ENCODE results near the gene TBC1D8B.

The TBC1D8B gene

DNA sequence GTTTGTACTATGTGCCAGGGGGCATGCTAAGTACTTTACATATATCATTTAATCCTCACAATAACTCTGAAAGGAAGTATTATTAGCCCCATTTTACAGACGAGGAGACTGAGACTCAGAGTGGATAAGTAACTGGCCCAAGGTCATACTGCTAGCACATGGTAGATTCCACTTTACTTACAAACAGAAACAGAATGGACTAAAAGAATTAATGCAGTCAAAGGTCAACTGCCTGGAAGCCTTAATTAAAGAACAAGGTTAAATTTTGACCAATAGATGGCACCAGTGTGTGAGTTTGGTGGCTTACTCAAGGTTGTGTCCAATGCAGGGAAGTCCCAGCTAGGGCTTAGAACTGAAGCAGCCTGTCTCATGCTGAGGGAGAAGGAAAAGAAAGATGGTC lies 96.0 kb downstream of the TBC1D8B start:
- DNase-seq (ENCODE audit: low read depth in 2 of 2), result no peak

GRCh38 chrX:106899276-106899675 lies 96.8 kb downstream of the TBC1D8B start:
- DNase-seq (ENCODE audit: low read depth in 2 of 2), result no peak

- DNase-seq (ENCODE audit: low read depth in 2 of 2), result no peak
These were observed 97.4 kb downstream of the TBC1D8B start for GRCh38 chrX:106899841-106900240.

DNA sequence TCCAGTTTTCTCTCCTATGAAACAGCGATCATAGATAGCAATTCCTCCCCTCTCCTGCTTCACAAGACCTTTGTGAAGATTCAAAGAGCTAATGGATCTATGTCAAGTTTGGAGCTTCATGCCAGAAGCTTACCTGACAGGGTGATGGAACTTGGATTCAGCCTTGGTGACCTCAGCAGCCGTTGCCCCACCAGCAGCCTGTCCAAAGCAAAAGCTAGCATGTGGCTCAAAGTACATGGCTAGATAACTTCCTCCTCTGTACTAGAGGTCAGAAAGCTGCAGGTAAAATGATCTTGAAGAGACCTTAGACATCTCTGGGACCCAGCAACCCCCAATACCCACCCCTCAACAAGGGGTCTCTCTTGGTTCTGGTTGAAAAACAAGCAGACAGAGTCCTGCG lies 98.9 kb downstream of the TBC1D8B start:
- DNase-seq (ENCODE audit: low read depth in 2 of 2), result no peak

DNA sequence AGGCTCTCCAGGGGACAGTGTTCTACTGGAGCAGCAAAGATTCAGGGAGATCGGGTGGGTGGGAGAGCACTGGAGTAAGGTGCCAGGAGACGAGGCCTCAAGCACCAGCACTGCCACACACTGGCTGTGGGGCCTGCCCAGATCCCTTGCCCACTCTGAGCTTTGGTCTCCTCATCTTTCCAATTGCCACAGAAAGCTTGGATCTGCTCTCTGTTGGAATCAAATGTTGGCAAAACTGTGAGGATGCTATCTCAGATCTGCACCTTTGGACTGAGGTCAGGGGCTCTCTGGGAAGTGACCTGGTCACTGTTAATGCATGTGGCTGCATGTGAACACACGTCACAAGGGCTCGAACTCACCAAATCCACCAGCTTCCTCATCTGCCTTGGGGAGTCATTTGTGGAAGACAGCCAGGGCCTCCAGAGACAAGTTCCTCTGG lies 99.3 kb downstream of the TBC1D8B start:
- DNase-seq (ENCODE audit: low read depth in 2 of 2), result no peak

DNA sequence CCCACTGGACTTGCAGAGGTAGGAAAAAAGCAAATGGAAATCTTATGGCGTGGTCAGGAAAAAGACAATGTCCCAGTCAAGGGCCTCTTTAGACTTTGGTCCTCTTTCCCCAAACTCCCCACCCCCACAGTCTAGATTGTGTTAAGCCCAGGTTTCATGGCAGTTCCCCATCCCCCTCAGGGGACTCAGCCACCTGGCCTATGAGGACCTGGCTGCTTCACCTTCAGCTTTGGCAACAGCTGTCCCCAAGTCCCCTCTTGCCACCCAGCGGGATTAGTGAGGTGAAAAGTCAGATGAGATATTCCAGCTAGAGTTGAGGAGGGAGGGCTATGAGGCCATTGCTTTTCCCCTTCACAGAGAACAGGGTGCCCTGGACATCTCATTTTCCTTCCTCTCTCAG lies 100.2 kb downstream of the TBC1D8B start:
- no peak for DNase-seq (ENCODE audit: low read depth in 2 of 2)

DNA sequence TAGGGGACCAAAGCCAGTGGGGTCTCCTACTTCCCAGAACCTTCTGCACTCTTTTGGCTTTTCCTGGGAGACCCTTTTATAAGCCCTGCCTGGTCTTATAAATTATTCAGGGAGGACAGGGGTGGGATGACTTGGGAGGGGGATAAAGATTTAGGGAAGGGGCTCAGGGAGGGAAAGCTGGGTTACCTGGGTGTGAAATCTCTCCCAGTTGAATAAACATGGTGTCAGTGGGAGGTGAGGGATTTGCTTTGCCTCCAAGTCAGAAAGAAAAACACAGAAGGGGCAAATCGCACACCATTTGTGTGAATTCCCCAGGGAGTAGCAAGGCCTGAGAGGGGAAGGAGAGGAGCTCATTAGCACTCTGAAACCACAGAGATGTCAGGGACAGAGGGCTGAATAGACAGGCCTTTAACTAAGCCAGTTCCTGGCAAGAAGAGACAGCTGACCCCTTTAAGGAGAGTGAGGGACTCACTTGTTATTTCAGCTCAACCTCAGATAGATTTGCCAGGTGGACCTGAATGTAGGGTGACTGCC lies 100.9 kb downstream of the TBC1D8B start, which contains the start of gene RIPPLY1:
Gene RIPPLY1, minus strand, starts transcription at position 51 of the 534 bp plus-strand sequence. CDS start 54 bp downstream, outside the sequence.
- DNase-seq (ENCODE audit: low read depth in 2 of 2), result no peak

DNA sequence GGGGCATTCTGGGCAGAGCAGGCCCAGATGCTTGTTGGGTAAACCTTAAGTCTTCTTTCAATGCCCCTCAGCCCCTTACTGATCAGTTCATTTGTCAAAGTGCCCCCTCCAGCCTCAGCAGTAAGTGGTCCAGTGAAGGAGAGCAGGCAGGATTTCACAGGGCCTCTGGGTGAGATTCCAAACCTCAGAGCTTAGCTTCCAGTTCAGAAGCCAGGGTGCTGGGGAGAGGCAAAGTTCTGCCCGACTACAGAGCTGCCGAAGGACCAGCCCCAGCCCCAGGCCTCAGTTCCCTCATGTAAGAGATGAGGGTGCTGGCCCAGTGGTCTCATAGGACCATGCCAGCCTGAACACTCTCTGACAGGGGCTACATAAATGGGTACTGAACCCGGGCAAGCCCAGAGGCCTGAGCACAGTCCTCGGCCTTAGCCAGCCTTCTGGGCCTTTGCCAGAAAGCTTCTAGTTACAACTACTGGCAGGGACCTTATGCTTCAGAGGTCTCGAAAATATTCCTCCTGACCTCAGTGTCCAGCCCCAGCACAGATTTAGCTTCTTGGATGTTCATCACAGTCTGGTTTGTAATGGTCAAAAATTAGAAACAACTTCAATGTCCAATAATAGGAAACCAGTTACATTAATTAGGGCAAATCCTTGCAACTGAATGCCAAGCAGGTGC lies 101.5 kb downstream of the TBC1D8B start:
- no peak for DNase-seq (ENCODE audit: low read depth in 2 of 2)

- no peak for DNase-seq (ENCODE audit: low read depth in 2 of 2)
These were observed 102.7 kb downstream of the TBC1D8B start for GRCh38 chrX:106905064-106905708.

DNA sequence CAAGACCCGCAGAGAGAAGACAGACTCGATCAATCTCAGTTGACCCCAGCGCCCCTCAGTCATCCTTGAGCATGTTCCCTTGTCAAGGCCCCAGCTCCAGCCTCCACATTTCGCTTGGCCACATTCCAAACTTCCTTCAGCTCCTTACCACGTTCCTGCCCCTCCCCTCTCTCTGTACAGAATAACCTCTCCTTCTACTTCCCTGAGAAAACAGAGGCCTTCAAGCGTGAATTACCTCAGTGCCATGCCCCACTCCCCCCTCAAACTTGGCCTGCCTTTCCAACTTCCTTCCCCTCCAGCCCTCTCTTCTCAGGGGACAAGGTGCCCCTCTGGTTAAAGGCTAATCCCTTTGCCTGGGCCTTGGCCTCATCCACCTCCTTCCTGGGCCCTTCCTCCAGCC lies 103.9 kb downstream of the TBC1D8B start:
- DNase-seq (ENCODE audit: low read depth in 2 of 2), result no peak

GRCh38 chrX:106912864-106913263 lies 110.4 kb downstream of the TBC1D8B start:
- DNase-seq (ENCODE audit: low read depth in 2 of 2), result no peak

- DNase-seq (ENCODE audit: low read depth in 2 of 2), result no peak
These were observed 115.5 kb downstream of the TBC1D8B start for GRCh38 chrX:106917830-106918500.

- DNase-seq (ENCODE audit: low read depth in 2 of 2), result no peak
These were observed 117.5 kb downstream of the TBC1D8B start, which contains the start of gene CLDN2 for GRCh38 chrX:106919932-106920452. Gene CLDN2 (plus strand): TSS chrX:106920402. CDS start chrX:106928229, 7,827 bp downstream.

DNA sequence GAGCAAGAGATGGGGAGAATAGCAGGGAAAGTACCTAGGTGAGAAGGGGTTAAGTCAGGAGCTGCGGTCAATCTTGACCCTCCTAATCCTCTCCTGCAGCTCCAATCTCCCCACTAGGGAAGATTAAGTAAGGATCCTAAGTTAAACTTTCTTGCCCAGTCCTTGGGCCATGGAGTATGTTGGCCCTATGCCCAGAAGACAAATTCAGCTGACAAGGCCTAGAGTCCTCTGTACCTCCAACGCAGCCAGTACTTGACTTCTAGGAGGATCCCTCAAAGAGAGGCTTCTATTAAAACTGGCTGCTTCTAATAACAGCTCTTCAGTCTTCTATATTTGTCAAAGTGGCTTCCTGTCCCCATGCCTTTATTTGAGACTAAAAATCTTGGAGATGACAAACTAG lies 119.2 kb downstream of the TBC1D8B start:
- no peak for DNase-seq (ENCODE audit: low read depth in 2 of 2)
